GM21390 (cell line): ENCODE data around the gene CCBE1.
"Not testable (repeated sequence)": the region's sequence is repeated elsewhere in the genome, so short reads cannot be mapped to it uniquely, and the experiment has no call there.

Source experiments
- ATAC-seq: cut with Tn5 transposase; IDR thresholded peaks from one replicate; pipeline ENCODE4 v1.9.1; 2021; ENCODE audit not compliant: unreplicated experiment

The CCBE1 gene

DNA sequence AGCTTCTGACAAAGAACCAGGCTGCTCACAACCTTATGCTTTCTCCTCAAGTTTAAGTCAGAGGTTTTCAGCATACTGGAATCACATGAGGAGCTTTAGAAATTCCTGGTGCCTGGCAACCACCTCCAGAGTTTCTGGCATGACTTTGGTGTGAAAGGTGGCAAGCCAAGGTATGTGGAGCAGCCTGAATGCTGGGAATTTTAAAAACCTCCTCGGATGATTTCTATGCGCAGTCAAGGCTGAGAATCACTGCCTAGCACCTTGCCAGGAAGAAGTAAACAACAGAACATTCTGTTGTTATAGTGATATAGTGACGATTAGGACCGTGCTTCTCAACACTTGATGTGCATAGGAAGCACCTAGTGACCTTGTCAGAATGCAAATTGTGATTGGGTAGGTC is 11.7 kb downstream of the CCBE1 start:
- ATAC-seq, result no peak

DNA sequence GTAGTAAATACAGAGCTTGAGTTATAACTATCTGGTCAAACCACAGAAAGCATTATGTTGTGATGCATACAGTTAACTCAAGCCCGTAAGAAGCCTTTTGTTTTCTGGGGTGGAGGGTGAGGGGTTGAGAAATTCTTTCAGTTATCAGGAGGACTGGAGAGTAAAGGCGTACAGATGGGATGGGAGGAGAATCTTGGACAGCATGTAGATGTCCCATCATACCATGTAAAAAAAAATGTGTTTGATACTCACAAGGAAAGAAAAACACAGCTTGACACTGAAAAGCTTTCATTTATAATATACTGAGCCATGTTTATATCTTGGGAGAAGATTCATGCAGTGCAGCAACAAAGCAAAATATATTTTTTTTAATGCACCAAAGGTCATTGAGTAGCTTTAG is 12.4 kb downstream of the CCBE1 start:
- no peak for ATAC-seq

DNA sequence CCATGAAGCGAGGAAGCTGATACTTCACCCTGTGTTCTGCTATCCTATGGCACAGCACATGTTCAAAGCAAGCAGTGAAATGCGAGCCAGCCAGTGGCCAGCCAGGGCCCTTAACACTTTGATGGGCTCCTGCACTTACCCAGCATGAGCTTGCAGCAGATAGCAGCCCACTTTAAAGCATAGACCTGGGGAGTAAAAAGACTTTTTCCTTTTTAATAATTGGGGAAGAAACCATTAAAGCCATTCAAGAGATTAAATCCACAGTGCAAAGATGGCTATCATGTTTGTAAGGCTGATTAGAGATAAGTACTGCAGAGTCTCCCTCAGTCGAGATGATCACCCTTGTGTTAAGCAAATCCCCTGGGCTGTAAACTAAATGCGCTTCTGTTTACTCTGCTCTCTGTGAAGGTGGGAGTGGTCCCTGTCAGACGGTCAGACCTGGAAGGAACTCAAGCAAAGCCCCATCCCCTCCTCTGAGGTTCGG is 15.7 kb downstream of the CCBE1 start:
- ATAC-seq, result no peak

DNA sequence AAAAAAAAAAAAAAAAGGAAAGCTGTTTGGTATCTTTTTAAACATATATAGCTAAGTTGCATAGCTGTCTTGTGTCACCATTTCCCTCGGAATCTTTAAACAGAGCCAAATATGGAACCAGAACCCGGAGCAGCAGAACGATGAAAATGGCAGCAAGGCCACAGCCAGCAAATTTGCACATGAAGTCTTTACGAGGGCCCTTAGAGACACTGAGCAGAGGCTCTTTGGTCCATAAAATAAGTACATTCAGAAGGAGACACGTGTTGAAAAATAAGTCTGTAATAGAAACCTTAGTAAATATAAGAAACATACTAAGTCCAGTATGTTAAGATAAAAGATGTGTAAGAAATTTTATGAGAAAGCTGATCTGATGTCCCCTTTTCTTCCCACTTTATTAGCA is 16.2 kb downstream of the CCBE1 start:
- ATAC-seq, result no peak

DNA sequence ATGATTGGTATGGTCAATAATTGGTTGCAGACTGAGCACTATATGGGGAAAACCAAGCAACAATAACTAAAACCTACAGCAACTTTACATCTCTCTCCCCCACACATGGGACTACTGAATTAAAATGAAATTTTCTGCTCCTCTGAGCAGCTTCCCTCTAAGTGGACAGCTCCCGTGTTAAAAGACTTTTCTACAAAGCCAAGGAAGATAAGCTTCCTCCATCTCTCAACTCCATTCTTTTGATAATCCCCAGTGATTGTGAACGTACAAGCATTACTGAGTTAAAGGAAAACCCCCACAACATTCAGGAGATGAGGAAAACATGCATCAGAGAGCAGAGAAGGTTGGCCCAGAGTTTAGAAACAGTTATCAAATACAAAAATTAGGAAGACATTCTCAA is 21.9 kb downstream of the CCBE1 start:
- no peak for ATAC-seq

DNA sequence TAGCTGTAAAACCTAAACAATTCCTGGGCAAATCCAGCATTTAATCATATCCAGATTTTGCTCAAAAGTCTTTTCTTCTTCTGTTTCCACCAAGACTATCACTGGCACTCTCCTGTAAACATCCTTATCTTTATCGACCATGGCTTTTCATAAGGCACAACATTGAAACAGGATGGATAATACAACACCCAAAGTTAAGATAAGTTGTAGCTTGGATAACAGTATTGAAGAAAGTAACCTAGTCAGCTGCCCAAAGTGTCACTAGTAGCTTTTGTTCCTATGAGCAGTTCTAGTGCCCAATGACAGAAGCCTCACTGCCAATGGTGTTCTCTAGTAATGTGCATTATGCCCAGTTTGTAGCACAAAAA is 22.3 kb downstream of the CCBE1 start:
- no peak for ATAC-seq

DNA sequence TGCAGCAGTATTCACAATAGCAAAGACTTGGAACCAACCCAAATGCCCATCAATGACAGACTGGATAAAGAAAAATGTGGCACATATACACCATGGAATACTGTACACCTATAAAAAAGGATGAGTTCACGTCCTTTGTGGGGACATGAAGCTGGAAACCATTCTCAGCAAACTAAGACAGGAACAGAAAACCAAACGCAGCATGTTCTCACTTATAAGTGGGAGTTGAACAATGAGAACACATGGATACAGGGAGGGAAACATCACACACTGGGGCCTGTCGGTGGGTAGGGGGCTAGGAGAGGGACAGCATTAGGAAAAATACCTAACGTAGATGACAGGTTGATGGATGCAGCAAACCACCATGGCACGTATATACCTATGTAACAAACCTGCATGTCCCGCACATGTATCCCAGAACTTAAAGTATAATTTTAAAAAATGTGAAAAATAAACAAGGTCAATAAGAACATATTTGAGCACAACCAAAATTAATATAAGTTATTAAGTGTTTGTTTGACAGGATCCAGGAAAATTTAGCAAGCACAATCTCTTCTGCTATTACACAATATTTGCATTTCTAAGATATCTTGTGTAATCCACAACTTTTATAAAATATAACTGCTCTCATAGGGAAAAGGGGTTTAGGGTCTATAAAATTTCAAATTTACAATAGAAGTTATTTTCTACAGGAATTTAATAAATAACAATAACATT is 22.9 kb downstream of the CCBE1 start:
- no peak for ATAC-seq

DNA sequence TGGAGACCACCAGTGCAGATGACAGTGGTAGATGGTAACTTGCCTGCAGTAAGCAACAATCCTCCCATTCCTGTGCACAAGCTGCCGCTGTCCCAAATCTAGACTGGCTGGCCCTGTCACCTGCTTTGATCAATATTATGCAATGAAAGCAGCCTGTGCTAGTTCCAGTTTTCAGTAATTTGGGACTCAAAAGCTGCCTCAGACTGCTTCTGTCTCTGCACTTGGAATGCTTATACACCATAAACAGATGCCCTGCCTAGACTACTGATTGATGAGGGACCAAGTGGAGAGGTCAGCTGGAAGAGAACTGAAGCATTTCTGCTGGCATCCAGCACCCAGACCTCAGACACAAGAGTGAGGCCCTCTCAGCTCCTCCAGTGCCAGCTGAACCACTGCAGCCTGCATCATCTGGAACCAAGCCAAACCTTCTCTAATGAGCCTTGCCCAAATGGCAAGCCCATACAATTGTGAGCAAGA is 24.9 kb downstream of the CCBE1 start:
- ATAC-seq, result no peak

DNA sequence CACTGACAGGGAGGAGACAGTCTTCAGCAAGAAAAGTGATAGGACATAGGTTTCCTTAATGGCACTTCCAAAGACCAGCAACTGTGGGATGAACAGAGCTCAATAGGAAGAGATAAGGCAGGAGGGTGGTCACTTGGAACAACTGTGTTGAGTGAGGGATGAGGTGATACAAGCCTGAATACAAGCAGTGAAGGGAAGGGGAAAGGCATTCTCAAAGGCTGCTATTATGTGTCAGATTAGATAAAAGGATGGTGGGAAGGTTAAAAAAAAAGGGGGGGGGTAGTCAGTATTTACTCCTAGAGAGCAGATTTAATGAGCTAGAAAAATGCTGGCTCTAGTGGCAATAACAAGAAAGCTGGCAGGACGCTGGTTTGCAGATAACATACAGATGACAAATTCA is 25.7 kb downstream of the CCBE1 start:
- no peak for ATAC-seq

DNA sequence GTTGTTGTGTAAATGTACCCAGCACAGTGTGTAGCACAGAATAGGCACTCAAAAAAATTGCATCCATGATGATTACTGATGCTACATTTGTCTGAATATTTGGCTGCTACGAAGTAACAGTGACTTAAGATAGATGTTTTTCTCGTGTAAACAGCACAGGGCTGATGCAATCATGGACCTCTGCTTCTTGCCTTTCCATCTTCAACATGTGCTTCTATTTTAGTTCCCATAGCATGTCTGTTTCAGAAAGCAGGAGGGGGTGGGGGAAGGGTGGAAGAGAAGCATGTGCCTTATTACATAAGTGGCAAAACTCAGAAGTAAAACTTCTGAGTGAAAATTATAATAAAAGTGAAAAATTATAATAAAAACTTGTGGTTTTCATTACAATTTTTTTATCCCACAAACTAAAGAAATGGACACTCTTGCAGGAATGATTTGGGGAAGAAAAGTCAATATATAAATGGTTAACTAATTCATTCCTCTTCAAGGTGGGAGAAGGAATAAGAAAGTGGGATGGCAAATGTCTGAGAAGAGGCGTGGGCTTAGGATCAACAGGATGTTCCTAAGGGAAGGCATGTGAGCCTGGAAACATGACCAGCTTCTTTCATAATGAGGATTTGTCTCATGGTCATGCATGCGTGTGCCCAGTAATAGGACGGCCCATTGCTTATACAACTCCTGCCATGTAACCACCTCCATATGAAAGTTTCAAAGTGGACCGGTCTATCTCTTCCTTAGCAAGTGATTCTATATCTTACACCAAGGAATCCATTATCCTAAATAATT is 27.2 kb downstream of the CCBE1 start:
- no peak for ATAC-seq

DNA sequence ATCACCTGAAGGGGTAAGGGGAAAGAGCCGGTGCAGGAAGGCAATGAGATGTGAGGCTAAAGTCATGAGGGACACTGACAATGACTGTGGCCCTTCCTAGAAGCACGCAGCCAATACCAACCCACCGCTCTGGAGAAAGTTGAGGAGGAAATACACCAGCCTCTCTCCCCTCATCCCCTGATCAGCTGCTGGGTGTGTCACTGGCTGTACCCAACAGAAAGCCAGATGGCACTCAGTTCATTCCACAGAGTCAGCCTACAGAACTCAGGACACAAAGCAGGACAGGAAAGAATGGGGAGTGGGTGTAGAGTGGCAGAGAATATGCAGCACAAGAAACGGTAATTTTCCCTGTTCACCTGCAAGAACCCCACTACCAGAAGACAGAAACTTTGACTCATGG is 29.7 kb downstream of the CCBE1 start:
- no peak for ATAC-seq

DNA sequence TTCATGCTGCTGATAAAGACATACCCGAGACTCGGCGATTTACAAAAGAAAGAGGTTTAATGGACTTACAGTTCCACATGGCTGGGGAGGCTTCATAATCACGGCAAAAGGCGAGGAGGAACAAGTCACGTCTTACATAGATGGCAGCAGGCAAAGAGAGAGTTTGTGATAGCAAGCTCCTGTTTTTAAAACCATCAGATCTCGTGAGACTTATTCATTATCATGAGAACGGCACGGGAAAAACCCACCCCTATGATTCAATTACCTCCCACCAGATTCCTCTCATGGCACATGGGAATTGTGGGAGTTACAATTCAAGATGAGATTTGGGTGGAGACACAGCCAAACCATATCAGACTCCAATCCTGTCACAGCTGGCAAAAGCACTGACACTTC is 31.2 kb downstream of the CCBE1 start:
- not testable (repeated sequence) for ATAC-seq

DNA sequence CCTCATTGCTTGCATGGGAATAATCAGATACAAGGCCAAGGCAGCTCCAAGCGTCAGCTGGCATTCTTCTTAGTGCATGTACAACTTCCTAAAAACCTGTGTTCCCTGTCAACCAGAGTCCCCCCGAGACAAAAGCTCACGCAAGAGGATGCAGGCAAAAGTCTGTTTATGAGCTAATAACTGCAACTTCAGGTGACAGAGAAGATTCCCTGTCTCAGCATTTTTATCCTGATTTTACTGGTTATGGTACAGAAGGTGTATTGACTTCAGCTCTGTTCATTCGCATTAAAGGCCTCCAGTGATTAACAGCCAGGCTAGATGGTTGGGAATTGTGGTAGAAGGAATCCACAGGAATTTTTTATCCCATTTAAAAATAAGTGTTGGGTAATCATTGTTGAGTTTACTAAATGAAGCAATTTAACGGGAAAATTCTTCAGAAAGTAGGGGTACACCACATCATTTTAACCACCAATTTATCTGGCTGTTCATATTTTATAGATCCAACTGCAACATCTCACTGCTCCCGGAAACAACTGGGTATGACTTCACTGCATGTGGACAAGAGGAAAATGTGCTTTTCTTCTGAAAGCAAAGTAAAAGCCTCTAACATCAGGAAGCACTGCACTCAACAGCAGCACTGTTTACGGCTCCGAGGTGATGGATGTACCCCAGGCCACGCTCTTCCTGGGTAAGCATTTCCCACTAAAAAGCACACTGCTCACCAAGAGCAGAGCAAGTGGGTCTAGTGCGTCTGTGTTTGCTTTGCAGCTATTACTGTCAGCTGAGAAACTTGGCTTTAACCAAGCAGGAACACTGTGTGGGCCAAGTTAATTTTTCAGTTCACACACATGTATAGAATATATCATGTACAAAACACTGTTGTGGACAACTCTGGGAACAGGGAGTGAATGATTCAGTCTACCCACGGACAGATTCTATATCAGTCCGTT is 31.9 kb downstream of the CCBE1 start:
- ATAC-seq, result no peak

DNA sequence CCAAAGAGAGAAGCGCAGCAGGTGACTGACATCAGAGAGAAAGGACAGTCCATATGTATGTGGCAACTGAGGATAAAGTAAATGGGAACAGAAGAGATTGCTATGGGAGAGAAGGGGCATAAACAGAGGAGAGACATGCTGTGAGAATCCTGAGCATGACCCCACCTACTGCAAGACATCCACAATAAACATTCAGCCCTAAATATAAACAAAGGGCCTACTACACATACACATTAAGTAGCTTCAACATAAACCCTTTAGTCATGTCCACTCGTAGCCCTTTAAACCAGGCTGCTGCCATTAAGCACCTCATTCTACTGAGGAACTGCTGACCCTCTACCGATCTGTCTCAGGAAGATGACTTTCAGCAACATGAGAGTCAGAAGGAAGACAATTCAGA is 32.9 kb downstream of the CCBE1 start:
- ATAC-seq, result no peak

DNA sequence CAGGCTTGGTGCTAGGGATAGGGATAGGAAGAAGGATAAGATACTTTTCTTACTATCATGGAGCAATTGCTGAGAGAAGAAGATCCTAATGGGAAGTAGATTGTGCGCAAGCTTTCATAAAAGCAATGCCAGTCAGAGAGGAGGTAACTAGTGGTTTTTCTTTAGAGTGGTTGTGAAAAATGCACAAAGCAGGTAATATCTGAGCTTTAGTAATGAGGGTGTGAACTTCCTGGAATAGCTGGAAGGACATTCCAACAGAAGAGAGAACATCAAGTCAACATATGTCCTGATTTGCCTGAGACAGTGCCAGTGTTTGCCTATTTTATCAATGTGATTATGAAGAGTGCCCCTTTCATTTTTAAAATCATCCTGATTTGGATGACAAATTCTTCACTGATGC is 34.1 kb downstream of the CCBE1 start:
- ATAC-seq, result no peak

DNA sequence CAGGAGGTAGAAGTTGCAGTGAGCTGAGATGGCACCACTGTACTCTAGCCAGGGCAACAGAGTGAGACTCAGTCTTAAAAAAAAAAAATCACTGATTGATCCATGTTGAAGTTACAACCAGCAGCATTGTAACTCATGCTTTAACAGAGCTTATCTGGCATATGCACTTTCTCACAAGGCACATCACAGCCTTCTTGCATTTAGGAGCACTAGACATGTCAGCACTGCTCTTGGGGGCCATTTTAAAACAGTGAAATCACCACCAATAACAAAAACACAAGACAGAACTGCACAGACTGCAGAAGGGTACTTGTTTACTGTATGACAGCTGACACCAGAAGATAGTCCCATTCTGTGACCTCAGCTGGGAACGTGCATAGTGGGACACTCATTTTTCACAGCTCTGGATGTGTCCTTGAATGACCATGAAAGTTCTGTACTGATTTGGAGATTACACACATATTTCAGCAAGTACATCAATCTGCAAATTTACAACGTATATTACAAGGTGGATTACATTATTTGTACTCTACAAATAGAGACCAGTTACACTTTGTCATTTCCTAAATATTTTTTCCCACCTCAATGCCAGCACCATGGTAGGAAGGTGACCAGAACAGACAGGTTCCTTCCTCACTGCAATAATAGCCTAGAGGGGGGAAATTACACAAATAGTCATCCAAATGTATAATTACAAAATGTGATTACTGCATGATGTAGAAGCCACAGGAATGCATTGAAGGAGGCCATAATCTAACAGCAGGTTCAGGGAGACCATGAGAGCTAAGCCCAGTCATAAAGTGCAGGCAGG is 35.1 kb downstream of the CCBE1 start:
- ATAC-seq, result no peak

DNA sequence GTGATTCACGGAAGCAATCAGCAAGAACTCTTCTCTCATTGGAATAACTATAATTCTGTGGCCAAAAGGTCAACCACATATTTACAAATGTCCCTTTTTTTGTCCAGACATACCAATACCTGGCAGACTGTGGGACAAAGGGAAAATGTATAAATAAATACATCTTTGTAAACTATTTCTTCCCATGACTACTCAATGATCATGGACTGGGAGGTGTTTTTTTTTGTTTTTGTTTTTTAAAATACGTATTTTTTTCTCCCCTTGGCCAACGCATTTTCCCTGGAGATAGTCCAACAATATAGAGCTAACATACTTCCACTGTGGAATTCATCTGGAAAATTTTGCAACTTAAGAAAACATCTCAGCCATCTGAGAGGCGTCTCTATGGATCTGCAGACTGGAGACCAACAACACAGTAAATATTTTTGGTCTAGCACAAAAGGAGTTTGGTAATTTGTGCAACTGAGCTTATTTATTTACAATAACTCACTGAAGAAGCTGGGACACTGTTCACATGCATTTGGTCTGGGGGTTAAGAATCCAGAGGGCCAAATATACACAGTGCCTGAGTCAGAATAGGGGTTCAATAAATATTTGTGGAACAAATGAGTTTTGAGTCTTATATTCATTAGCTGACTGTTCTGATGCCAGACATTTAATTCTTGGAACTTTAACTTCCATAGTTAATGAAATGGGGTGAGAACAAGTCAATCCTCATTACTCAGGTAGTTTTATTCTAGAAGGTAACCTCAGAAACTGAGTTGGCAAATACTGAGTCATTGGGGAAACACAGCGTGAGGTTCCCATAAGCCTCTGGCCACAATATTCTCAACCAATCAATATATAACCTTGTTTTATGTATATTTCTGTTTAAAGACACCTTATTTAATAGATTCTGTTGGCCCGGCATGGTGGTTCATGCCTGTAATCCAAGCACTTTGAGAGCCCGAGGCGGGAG is 36.2 kb downstream of the CCBE1 start:
- no peak for ATAC-seq

DNA sequence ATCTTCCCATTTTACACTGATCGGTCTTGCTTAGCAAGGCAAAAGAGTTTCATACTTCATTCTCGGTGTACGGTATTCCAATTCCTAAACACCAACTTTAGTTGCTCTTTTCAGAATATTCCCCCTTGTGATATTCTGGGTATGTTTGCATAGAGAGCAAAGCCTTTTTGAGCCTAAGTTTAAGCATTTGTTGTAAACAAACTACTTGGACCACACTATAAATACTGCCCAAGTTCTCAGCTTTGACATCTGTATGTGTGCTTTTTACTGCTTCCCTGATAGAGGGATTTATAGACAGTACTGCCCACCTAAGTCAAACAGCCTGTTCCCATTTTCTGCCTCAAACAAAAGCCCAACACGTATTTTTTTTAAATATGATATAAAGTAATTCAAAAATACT is 36.9 kb downstream of the CCBE1 start:
- ATAC-seq, result no peak

DNA sequence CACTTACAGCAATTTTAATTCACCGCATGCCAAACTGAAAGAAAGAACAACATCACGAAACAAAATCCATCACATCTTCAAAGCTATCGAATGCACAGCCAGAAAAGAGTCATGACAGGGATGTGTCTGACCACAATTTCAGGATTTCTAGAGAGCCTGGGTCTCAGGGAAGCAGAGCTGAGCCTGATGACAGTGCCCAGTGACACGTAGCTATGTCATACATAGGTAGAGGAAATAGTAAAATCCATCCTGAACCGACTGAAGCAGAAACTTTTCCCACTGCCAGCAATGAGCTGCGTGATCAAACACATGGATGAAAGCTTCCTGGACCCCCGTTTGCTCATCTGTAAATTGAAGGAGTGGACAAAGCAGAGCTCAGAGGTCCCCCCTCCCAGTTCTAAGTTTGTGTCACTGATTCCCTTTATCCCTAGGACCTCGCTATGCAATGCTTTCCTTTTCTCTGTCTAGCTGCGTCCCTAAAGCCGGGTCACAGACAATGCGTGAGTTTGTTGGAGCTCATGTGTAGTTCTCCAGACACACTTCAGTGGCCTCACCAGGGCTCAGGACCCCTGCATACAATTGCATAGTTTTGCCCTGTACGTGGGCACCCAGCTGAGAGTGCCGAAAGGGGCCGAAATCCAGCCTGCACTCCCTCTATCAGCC is 37.6 kb downstream of the CCBE1 start:
- no peak for ATAC-seq
